GM12865 (cell line): ENCODE results near the gene KRT17.
"Not testable (repeated sequence)": the region's sequence is repeated elsewhere in the genome, so short reads cannot be mapped to it uniquely, and the experiment has no call there.

ENCODE experiments used
- DNase-seq: peaks from one replicate; pipeline ENCODE4 v3.0.0; 2010; ENCODE audit warnings: low read depth
- H3K4me3 ChIP-seq: 2 replicates; pipeline ENCODE4 v1.5.1; 2011; ENCODE audit warnings: mild to moderate bottlenecking, low read depth, low read length, control low read depth
- CTCF ChIP-seq: IDR thresholded peaks from 2 replicates; pipeline ENCODE4 v1.5.1; 2011; ENCODE audit warnings: low read length, control low read depth, low read depth, inconsistent platforms; ENCODE audit not compliant: insufficient read depth; ENCODE audit errors: missing control alignments

The KRT17 gene

GRCh38 chr17:41625602-41626001 lies 1.2 kb upstream of the KRT17 start:
- TF ChIP-seq CTCF = no peak
- no peak for DNase-seq
- no peak overlapping the region for H3K4me3 ChIP-seq

GRCh38 chr17:41623184-41623861 lies 1.1 kb downstream of the KRT17 start:
- H3K4me3 ChIP-seq, DNase-seq: not testable (repeated sequence)

GRCh38 chr17:41622340-41623183 lies 1.8 kb downstream of the KRT17 start:
- not testable (repeated sequence) for DNase-seq, H3K4me3 ChIP-seq

- no peak for DNase-seq
- no peak overlapping the region for H3K4me3 ChIP-seq
- no peak for TF ChIP-seq CTCF
Observed at GRCh38 chr17:41621916-41622315, 2.5 kb downstream of the KRT17 start.

- H3K4me3 ChIP-seq, DNase-seq: not testable (repeated sequence)
Observed at GRCh38 chr17:41621435-41621817, 2.9 kb downstream of the KRT17 start.

GRCh38 chr17:41620583-41621434 lies 3.6 kb downstream of the KRT17 start:
- no peak overlapping the region for H3K4me3 ChIP-seq
- DNase-seq = no peak
- TF ChIP-seq CTCF = no peak

- DNase-seq = not testable (repeated sequence)
Observed at GRCh38 chr17:41619927-41620582, 4.3 kb downstream of the KRT17 start.

GRCh38 chr17:41619036-41619926 lies 5.1 kb downstream of the KRT17 start:
- TF ChIP-seq CTCF = no peak

More at GRCh38 chr17:41619927-41620582, 4.3 kb downstream of the KRT17 start:
- not testable (repeated sequence) for H3K4me3 ChIP-seq

More at GRCh38 chr17:41619036-41619926, 5.1 kb downstream of the KRT17 start:
- no peak overlapping the region for H3K4me3 ChIP-seq
- no peak for DNase-seq
